Glutamatergic neuron (in vitro differentiated cells): ENCODE results near the gene CD44. TPM values are rescaled to one million over a fixed set of nuclear protein-coding genes. Genes with fewer than 3 reads are reported as not detected.
"Not testable (repeated sequence)": the region's sequence is repeated elsewhere in the genome, so short reads cannot be mapped to it uniquely, and the experiment has no call there.

Experiments used
- DNase-seq: peaks from one replicate; pipeline ENCODE4 v3.0.0; 2022
- H3K27ac Mint-ChIP-seq: one replicate; pipeline ENCODE4 v1.8.0; 2020; ENCODE audit warnings: mild to moderate bottlenecking, mixed read lengths, inconsistent platforms; ENCODE audit not compliant: unreplicated experiment
- H3K27me3 Mint-ChIP-seq: one replicate; pipeline ENCODE4 v1.8.0; 2020; ENCODE audit warnings: mild to moderate bottlenecking, moderate library complexity, mixed read lengths, inconsistent platforms; ENCODE audit not compliant: unreplicated experiment
- H3K36me3 Mint-ChIP-seq: one replicate; pipeline ENCODE4 v1.8.0; 2020; ENCODE audit warnings: mild to moderate bottlenecking, mixed read lengths, inconsistent platforms; ENCODE audit not compliant: unreplicated experiment
- H3K4me1 Mint-ChIP-seq: one replicate; pipeline ENCODE4 v1.8.0; 2020; ENCODE audit warnings: mild to moderate bottlenecking, low read depth, mixed read lengths, inconsistent platforms; ENCODE audit not compliant: unreplicated experiment
- H3K4me3 Mint-ChIP-seq: one replicate; pipeline ENCODE4 v1.8.0; 2020; ENCODE audit warnings: mild to moderate bottlenecking, mixed read lengths, inconsistent platforms; ENCODE audit not compliant: unreplicated experiment
- H3K9me3 Mint-ChIP-seq: one replicate; pipeline ENCODE4 v1.8.0; 2020; ENCODE audit warnings: mild to moderate bottlenecking, moderate library complexity, mixed read lengths, inconsistent platforms; ENCODE audit not compliant: unreplicated experiment
- CTCF ChIP-seq: fragments of 200-600 bp; sonication (generic); IDR thresholded peaks from one replicate; pipeline ENCODE4 v1.5.0; 2021; ENCODE audit not compliant: partially characterized antibody, unreplicated experiment
- long read RNA-seq: library from polyadenylated mRNA; unstranded; transcript quantifications from one replicate; pipeline ENCODE4 v2.0.0, GENCODE V29; 2020; ENCODE audit not compliant: unreplicated experiment
- total RNA-seq: library from RNA; stranded (reverse); fragmentation: NEBNext Ultra II Directional; extraction: Animal tissue kit (Norgen Biotek cat#: 25700); gene quantifications from one replicate; pipeline ENCODE4 v1.2.1, GENCODE V29; 2021; ENCODE audit not compliant: unreplicated experiment

CD44 gene
- 0.71 TPM for total RNA-seq
- long read RNA-seq, full-length matches to known transcripts, result 1 of 1 reads
- long read RNA-seq, partial matches to known transcripts, result 0 of 1 reads
- long read RNA-seq, other reads (novel, unspliced or antisense), result 0 of 1 reads

DNA sequence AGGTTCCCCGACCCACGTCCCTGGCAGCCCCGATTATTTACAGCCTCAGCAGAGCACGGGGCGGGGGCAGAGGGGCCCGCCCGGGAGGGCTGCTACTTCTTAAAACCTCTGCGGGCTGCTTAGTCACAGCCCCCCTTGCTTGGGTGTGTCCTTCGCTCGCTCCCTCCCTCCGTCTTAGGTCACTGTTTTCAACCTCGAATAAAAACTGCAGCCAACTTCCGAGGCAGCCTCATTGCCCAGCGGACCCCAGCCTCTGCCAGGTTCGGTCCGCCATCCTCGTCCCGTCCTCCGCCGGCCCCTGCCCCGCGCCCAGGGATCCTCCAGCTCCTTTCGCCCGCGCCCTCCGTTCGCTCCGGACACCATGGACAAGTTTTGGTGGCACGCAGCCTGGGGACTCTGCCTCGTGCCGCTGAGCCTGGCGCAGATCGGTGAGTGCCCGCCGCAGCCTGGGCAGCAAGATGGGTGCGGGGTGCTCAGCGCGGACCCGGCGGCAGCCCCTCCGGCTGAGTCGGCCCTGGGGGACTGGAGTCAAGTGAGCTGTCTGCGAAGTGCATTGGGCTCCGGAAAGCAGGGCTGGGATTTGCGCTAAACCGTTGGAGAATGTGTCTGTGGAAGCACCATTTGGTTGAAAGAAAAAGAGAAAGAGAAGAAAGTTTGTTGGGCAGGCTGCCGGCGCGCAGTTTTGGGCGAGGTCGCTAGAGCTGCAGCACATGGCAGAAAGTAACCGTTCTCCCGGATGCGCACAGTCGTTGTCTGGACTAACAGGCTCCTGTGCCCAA lies at the start of gene CD44:
TSS of gene CD44 (plus strand) at position 229 of the 779 bp plus-strand sequence. CDS start at position 362, 133 bp downstream.
- TF ChIP-seq CTCF, result no peak
- Mint-ChIP-seq H3K27ac (no peak within 1 kb of the TSS), H3K4me3 (peak within 1 kb of the TSS; percentile 82), H3K36me3 (no peaks in the 10 kb centered on the region), H3K9me3 (peaks cover 4% of the 10 kb centered on the region), H3K27me3 (peaks cover 17% of the 10 kb centered on the region), H3K4me1 (no peaks in the 10 kb centered on the region)
- DNase-seq, result peak; percentile 45

GRCh38 chr11:35089666-35090065 lies 49.3 kb upstream of the CD44 start:
- DNase-seq, result no peak
- Mint-ChIP-seq H3K27me3 (no peaks in the 10 kb centered on the region), H3K4me3 (no peak overlapping the region), H3K36me3 (peaks cover 4% of the 10 kb centered on the region), H3K4me1 (no peaks in the 10 kb centered on the region), H3K27ac (no peak overlapping the region), H3K9me3 (no peaks in the 10 kb centered on the region)
- TF ChIP-seq CTCF, result no peak

GRCh38 chr11:35090125-35090524 lies 48.8 kb upstream of the CD44 start:
- Mint-ChIP-seq H3K36me3 (peaks cover 4% of the 10 kb centered on the region), H3K4me3 (no peak overlapping the region), H3K27me3 (no peaks in the 10 kb centered on the region), H3K4me1 (no peaks in the 10 kb centered on the region), H3K27ac (no peak overlapping the region), H3K9me3 (no peaks in the 10 kb centered on the region)
- no peak for TF ChIP-seq CTCF
- DNase-seq, result no peak

DNA sequence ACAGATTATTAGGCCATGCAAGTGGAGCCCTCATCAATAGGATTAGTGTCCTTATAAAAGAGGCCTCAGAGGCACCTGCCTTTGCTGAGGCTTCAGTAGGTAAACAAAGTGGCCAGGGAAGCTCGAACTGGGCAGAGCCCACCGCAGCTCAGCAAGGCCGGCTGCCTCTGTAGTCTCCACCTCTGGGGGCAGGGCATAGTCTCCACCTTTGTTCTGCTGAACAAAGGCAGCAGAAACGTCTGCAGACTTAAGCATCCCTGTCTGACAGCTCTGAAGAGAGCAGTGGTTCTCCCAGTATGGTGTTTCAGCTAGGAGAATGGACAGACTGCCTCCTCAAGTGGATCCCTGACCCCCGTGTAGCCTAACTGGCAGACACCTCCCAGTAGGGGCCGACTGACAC lies 48.0 kb upstream of the CD44 start:
- H3K9me3 Mint-ChIP-seq, H3K4me1 Mint-ChIP-seq, H3K36me3 Mint-ChIP-seq, H3K27me3 Mint-ChIP-seq, H3K4me3 Mint-ChIP-seq, H3K27ac Mint-ChIP-seq, DNase-seq: not testable (repeated sequence)

DNA sequence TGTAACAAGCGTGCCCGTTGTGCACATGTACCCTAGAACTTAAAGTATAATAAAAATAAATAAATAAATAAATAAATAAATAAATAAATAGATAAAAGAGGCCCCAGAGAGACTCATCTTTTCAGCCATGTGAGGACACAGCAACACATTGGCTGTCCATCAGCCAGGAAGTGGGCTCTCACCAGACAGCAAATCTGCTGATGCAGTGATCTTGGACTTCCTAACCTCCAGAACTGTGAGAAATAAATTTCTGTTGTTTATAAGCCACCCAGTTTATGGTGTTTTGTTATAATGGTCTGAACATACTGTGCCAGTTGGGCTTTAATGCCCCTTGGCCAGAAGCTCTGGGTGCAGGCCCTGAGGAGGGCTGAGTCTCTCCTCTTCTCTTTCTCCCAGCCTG lies 42.2 kb upstream of the CD44 start:
- no peak overlapping the region for H3K4me3 Mint-ChIP-seq
- no peaks in the 10 kb centered on the region for H3K9me3 Mint-ChIP-seq
- no peak for TF ChIP-seq CTCF
- no peak overlapping the region for H3K27ac Mint-ChIP-seq
- no peaks in the 10 kb centered on the region for H3K36me3 Mint-ChIP-seq
- no peaks in the 10 kb centered on the region for H3K27me3 Mint-ChIP-seq
- DNase-seq, result no peak
- H3K4me1 Mint-ChIP-seq, result no peaks in the 10 kb centered on the region
